ENCODE measurements around the gene ZNHIT2. TPM values are rescaled to one million over a fixed set of nuclear protein-coding genes. Genes with fewer than 3 reads are reported as not detected.

The ZNHIT2 gene
- total and polyA plus RNA-seq, 2 of the 8 experiments (the other 6 are each of a cell fraction or from before 2014, with no cell fraction given) = 13.0 to 16.1 TPM

- no peak overlapping the region for H3K9ac ChIP-seq (replicated peaks in 1 of 4; ENCODE audit: extremely low read depth in 1 of 4, low read depth in 3 of 4, low read length in 3 of 4)
- no peak overlapping the region for H2BK5ac ChIP-seq (ENCODE audit: low read depth, low read length)
- POLR2A ChIA-PET (ENCODE audit: partially characterized antibody) = interaction anchor here (6.7 to 16.8 kb wide), 3 partner anchors 10 to 27 kb away, joined by 50 to 230 read pairs (median 186); partner anchors contain the start of genes CDCA5, TM7SF2, VPS51 and ZFPL1
- CTCF ChIA-PET (ENCODE audit: partially characterized antibody) = interaction anchor here (2.2 kb wide), 1 partner anchor 20 kb away, joined by 6 read pairs; no protein-coding TSS in a partner anchor
- H3K36me3 ChIP-seq (ENCODE audit: control insufficient read depth in 2 of 4, insufficient read depth in 4 of 4, low read length in 3 of 4) = peaks cover 2 to 14% (median 11%) of the 10 kb centered on the region in 4 experiments; a peak in 6 of 8 replicates
- H3K4me2 ChIP-seq (ENCODE audit: insufficient read depth in 1 of 2, low read depth in 2 of 2, low read length in 2 of 2) = no peak overlapping the region
- H3K23ac ChIP-seq (ENCODE audit: insufficient read length) = no peak overlapping the region
- H3K27me3 ChIP-seq (replicated peaks in 1 of 4; ENCODE audit: control insufficient read depth in 3 of 4, extremely low read depth in 1 of 4, insufficient read depth in 3 of 4, low read length in 3 of 4) = no peaks in the 10 kb centered on the region
- no peak overlapping the region for H2BK20ac ChIP-seq (ENCODE audit: low read length)
- H2AK5ac ChIP-seq (ENCODE audit: low read depth, low read length) = no peak overlapping the region
- H2AFZ ChIP-seq (ENCODE audit: low read length) = no peak overlapping the region
- no peak overlapping the region for H4K91ac ChIP-seq (replicated peaks; ENCODE audit: insufficient read length, low read length)
- no peak overlapping the region for H3K4me3 ChIP-seq (ENCODE audit: extremely low read depth in 1 of 4, insufficient read depth in 2 of 4, low read depth in 3 of 4, low read length in 4 of 4)
- H3K4me1 ChIP-seq (replicated peaks in 1 of 4; ENCODE audit: control insufficient read depth in 3 of 4, insufficient read depth in 4 of 4, low read length in 3 of 4) = peaks cover 0 to 7% (median 3%) of the 10 kb centered on the region in 4 experiments; a peak in 5 of 7 replicates
- H4K20me1 ChIP-seq (replicated peaks in 1 of 2; ENCODE audit: control insufficient read depth in 1 of 2, insufficient read depth in 2 of 2, low read length in 2 of 2) = peaks cover 0 to 4% of the 10 kb centered on the region in 2 experiments
- H3K27ac ChIP-seq (ENCODE audit: low read depth, low read length) = no peak overlapping the region
- no peak overlapping the region for H3K4ac ChIP-seq (replicated peaks; ENCODE audit: insufficient read length, low read depth, low read length)
- no peak overlapping the region for H2BK15ac ChIP-seq (ENCODE audit: low read length)
- 96% methylated on average over 15 of the region's 15 CpGs; no CpG with 5 or more reads in 1 of the 2 experiments for WGBS, 2 experiments (ENCODE audit: extremely low coverage in 1 of 2, insufficient coverage in 1 of 2, insufficient read length in 1 of 2, insufficient replicate concordance in 2 of 2, low coverage in 1 of 2, low lambda C conversion rate in 2 of 2, missing lambda C conversion rate in 1 of 2)
- H3K18ac ChIP-seq (ENCODE audit: extremely low read depth, low read length) = no peak overlapping the region
- H2BK120ac ChIP-seq (replicated peaks; ENCODE audit: low read depth, low read length) = no peak overlapping the region
- DNase-seq (ENCODE audit: low read depth in 1 of 2, low spot score in 2 of 2) (no peak), FAIRE-seq (no peak)
- H3K9me3 ChIP-seq (ENCODE audit: insufficient read depth in 2 of 2, low read depth in 1 of 2, low read length in 1 of 2) = no peaks in the 10 kb centered on the region
- H2BK12ac ChIP-seq (ENCODE audit: low read depth, low read length) = no peak overlapping the region
- H3K56ac ChIP-seq (replicated peaks; ENCODE audit: insufficient read length, low read depth, low read length) = no peak overlapping the region
- H3K79me2 ChIP-seq (ENCODE audit: control insufficient read depth in 1 of 2, insufficient read depth in 2 of 2, low read length in 2 of 2) = peaks cover 7 to 13% of the 10 kb centered on the region in 2 experiments
- peaks cover 8% of the 10 kb centered on the region for H3K23me2 ChIP-seq (ENCODE audit: low read depth, low read length)
- peaks cover 14% of the 10 kb centered on the region for H3K79me1 ChIP-seq (ENCODE audit: low read depth, low read length)
- H4K8ac ChIP-seq (ENCODE audit: extremely low read depth, insufficient read depth, low read length) = no peak overlapping the region
- no peak overlapping the region for H4K5ac ChIP-seq (ENCODE audit: insufficient read length, low read depth, low read length)
- no peak overlapping the region for H3K14ac ChIP-seq (ENCODE audit: insufficient read length)
- no peak for TF ChIP-seq EP300 (IDR thresholded peaks at IDR 0.05; ENCODE audit: borderline replicate concordance in 1 of 2, low read depth in 2 of 2, low read length in 2 of 2)
- no peak for TF ChIP-seq GABPA (IDR thresholded peaks at IDR 0.05; ENCODE audit: borderline replicate concordance, insufficient read depth, low read length)
- no peak for TF ChIP-seq ASH2L (IDR thresholded peaks at IDR 0.05; ENCODE audit: low read length)
- no peak for TF ChIP-seq RNF2 (IDR thresholded peaks at IDR 0.05; ENCODE audit: borderline replicate concordance, low read depth, low read length, missing control alignments, poor library complexity, severe bottlenecking)
- no peak for TF ChIP-seq NANOG (IDR thresholded peaks at IDR 0.05; ENCODE audit: insufficient read depth, low read depth, low read length, poor library complexity, severe bottlenecking)
- no peak for TF ChIP-seq PHF8 (conservative IDR thresholded peaks at IDR 0.05; ENCODE audit: low read depth, low read length)
- TF ChIP-seq TAF7 (optimal IDR thresholded peaks at IDR 0.05; ENCODE audit: borderline replicate concordance, low read depth, low read length) = no peak
- TF ChIP-seq SAP30 (IDR thresholded peaks at IDR 0.05; ENCODE audit: insufficient read depth, insufficient replicate concordance, low read length) = no peak
- no peak for TF ChIP-seq ATF2 (IDR thresholded peaks at IDR 0.05; ENCODE audit: low read length)
- TF ChIP-seq POU5F1 (IDR thresholded peaks at IDR 0.05; ENCODE audit: low read depth, low read length) = no peak
Measured at GRCh38 chr11:65087827-65088226, 29.7 kb downstream of the ZNHIT2 start.
